GM18951 (cell line): ENCODE data around the gene MPI.

ENCODE experiments used
- POLR2A ChIP-seq: IDR thresholded peaks from 4 replicates; pipeline ENCODE4 v1.6.1; 2011; ENCODE audit warnings: mild to moderate bottlenecking; ENCODE audit not compliant: insufficient read length, insufficient read depth; ENCODE audit errors: extremely low read depth
- in situ Hi-C: fragments of 300-500 bp; cut with MboI; formaldehyde crosslinking; loops from one replicate; pipeline ENCODE4 v1.12.0; 2022; ENCODE audit warnings: low sequenced_read_pairs, mixed read lengths, inconsistent platforms; ENCODE audit not compliant: unreplicated experiment

Gene MPI

DNA sequence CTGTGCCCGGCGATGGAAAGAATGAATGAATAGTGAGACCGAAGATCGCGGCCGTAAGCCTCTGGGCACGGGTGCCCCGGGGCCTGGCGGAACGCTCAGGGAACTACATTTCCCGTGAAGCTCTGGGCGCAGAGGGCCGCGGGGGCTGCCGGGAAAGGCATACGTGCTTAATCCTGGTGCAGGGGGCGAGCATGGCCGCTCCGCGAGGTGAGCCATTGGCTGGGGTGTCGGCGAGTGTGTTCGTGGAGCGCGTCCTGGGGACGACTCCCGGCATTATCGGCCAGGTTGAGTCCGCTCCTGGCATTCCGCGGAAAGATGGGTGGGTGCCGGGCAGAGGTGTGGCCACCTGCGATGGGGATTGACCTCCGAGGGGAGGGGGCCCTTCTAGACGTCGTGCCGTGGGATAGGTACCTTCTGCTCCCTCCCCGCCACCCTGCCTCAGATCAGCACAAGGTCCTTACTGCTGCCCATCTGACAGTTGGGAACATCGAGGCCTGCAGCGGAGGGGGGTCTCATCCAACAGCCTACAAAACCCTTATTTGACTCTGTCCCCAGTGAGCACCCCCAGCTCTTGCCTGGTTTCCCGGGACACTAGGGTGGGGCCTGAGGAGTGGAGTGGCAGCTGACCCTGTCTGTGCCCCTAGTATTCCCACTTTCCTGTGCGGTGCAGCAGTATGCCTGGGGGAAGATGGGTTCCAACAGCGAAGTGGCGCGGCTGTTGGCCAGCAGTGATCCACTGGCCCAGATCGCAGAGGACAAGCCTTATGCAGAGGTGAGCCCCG lies at the start of gene MPI:
TSS of gene MPI (plus strand) at position 160 of the 782 bp plus-strand sequence. CDS start at position 192, 32 bp downstream.
- in situ Hi-C loops: loop anchor here (10.0 kb wide), 1 partner anchor 45 kb away; the partner anchor contains the start of gene ULK3
- TF ChIP-seq POLR2A: peak; percentile 93

DNA sequence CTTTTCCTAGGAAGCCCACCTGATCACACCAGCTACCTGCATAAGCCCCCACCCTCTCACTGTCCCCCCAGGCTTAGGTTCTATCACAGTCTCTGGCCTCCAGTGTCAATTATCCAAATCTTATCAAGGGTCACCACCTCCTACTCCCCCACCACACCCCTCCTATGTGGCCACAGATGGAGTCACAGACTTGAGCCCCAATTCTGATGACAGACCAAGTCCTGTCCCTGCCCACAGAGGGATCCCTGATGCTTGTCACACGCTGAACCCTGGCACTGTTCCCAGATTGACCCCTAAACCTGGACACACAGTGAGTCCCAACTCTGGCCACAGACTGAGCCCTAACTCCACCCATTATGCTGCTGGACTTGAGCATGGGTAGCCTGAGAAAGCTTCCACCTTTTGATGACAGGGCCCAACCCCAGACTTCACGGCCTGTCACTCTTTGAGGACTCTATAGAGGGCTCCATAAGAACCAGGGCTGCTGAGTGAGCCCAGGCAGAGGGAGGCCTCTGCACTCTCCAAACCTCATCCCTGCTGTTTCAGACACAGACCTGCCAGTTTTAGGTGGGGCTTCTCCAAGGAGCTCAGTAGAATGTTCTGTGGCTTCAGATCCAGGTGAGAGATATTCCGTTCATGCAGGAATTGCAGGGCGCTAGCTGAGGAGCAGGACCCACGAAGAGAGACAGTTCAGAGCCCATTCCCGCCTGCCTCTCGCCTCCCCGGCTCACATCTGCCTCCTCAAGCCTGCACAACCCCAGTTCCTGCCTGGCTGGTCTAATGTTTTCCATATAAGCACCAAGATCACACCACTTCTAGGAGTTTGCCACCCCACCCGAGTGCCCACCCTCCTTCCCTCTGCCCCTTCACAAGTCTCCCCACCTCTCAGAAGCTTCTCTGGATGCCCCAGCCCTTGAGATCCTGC lies 48.7 kb upstream of the MPI start:
- in situ Hi-C loops: loop anchor here (10.0 kb wide), 1 partner anchor 54 kb away; the partner anchor contains the start of gene MPI
- no peak for TF ChIP-seq POLR2A

DNA sequence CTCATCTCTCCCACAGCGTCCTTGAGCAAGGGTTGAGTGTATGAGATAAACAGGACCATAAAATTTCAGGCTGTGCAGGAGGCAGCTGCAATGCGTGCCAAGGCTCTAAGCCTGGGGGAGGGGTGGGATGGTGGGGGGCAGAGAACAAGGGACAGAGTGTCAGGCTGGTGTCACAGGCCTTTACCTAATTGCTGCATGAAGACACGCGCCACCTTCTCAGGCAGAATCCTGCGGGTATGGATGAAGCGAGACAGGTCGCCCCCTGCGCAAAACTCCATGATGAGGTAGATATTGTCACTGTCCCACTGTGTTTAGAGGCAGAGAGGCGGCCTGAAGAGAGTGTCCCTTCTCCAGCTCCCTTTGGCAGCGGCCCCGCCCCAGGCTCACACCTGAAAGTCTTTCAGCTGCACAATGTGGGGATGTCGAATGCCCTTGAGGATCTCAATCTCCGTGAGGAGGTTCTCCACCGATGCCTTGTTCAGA lies 47.9 kb upstream of the MPI start:
- no peak for TF ChIP-seq POLR2A
- in situ Hi-C loops: loop anchor here (10.0 kb wide), 1 partner anchor 53 kb away; the partner anchor contains the start of gene MPI

- peak; percentile 67 for TF ChIP-seq POLR2A
- in situ Hi-C loops: loop anchor here (10.0 kb wide), 1 partner anchor 52 kb away; the partner anchor contains the start of gene MPI
These were observed 47.0 kb upstream of the MPI start, which contains the start of gene ULK3 for GRCh38 chr15:74842581-74843444. ULK3 (minus strand) TSS chr15:74843156; CDS start chr15:74843105, 51 bp downstream.

GRCh38 chr15:74843445-74843828 lies 46.4 kb upstream of the MPI start:
- TF ChIP-seq POLR2A: no peak
- in situ Hi-C loops: loop anchor here (10.0 kb wide), 1 partner anchor 51 kb away; the partner anchor contains the start of gene MPI

DNA sequence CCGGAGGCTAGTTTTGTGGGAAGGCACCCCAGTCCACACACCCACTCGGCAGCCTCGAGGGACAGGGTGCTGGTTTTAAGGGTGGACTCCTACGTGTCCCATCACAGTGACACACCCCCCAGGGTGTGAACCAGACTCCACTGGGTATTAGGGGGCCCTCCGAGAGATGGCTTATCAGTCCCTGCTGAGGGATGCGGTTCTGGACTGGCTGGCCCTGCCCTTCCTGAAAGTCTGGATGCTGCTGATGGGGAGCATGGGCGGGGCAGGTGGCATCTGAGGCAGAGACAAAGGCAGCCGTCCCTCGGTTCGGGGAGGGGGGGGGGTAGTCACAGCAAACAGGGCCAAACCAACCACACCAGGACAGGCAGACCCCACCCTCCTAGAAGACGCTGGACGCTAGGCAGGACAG lies 45.9 kb upstream of the MPI start:
- in situ Hi-C loops: loop anchor here (10.0 kb wide), 1 partner anchor 51 kb away; the partner anchor contains the start of gene MPI
- TF ChIP-seq POLR2A: no peak

- in situ Hi-C loops: loop anchor here (10.0 kb wide), 1 partner anchor 50 kb away; the partner anchor contains the start of gene MPI
- no peak for TF ChIP-seq POLR2A
These were observed 45.3 kb upstream of the MPI start for GRCh38 chr15:74844319-74845207.

GRCh38 chr15:74845208-74845568 lies 44.7 kb upstream of the MPI start:
- no peak for TF ChIP-seq POLR2A
- in situ Hi-C loops: loop anchor here (10.0 kb wide), 1 partner anchor 50 kb away; the partner anchor contains the start of gene MPI

DNA sequence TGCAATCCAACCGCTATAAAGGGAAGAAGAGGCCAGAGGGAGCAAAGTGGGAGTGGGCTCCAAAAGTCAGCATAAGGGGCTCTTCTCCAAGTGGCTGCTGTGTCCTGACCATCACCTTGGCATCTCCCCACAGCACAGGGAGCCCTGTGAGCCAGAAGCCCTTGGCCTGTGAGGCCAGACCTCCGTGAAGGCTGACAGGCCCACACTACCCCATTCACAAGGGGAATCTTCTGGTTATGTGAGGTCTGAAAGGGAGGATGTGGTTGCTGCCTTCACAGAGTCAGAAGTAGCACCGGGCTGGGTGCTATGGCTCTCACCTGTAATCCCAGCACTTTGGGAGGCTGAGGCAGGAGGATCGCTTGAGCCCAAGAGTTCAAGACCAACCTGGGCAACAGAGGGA lies 44.3 kb upstream of the MPI start:
- no peak for TF ChIP-seq POLR2A
- in situ Hi-C loops: loop anchor here (10.0 kb wide), 1 partner anchor 49 kb away; the partner anchor contains the start of gene MPI

GRCh38 chr15:74847432-74847831 lies 42.4 kb upstream of the MPI start:
- TF ChIP-seq POLR2A: no peak
- in situ Hi-C loops: loop anchor here (10.0 kb wide), 1 partner anchor 47 kb away; the partner anchor contains the start of gene MPI

DNA sequence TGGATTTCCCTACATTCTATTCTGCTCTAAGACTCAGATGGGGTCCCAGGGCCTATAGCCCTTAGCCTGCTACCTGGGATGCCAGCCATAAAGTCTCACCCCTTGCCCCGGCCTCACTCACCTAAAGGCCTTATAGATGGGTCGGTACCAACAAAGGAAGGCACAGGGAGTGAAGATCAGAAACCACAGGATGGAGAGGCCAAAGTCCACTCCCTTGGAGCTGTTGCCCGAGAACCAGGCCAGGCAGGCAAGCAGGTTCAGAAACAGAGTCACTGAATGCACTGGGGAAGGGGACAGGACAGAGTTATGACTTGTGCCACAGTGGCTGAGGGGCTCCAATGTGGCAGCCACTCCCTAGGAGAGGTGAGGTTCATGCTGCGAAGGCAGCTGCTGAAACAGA lies 39.4 kb upstream of the MPI start:
- no peak for TF ChIP-seq POLR2A
- in situ Hi-C loops: no loop called here
